WTC11 (cell line): Measurements from ENCODE around the gene SCAND1. TPM values are rescaled to one million over a fixed set of nuclear protein-coding genes. Genes with fewer than 3 reads are reported as not detected.

ENCODE experiments used
- ATAC-seq: fragments of 200-7000 bp; cut with Tn5 transposase; 2 replicates; pipeline ENCODE4 v1.10.0; 2021; ENCODE audit warnings: mild to moderate bottlenecking, moderate library complexity
- CTCF ChIA-PET: fragments of 300-600 bp; sonication (Branson Sonifier 250); formaldehyde crosslinking; loops from one replicate; lab custom pipeline; 2021; ENCODE audit warnings: antibody characterized with exemption; lab: Charles Lee
- POLR2A ChIA-PET: fragments of 350-600 bp; sonication (Branson Sonifier 250); formaldehyde crosslinking; loops from one replicate; lab custom pipeline; 2021; ENCODE audit warnings: antibody characterized with exemption; lab: Charles Lee
- DNase-seq: peaks from one replicate; pipeline ENCODE4 v3.0.0; 2021; ENCODE audit warnings: low spot score
- H3K27ac Mint-ChIP-seq: 2 replicates; pipeline ENCODE4 v1.8.0; 2021; ENCODE audit warnings: mixed read lengths
- H3K27me3 Mint-ChIP-seq: 2 replicates; pipeline ENCODE4 v1.8.0; 2021; ENCODE audit warnings: low read depth, mild to moderate bottlenecking, moderate library complexity, mixed read lengths
- H3K36me3 Mint-ChIP-seq: 2 replicates; pipeline ENCODE4 v1.8.0; 2021; ENCODE audit warnings: mixed read lengths
- H3K4me1 Mint-ChIP-seq: 2 replicates; pipeline ENCODE4 v1.8.0; 2022; ENCODE audit warnings: mixed read lengths
- H3K4me3 Mint-ChIP-seq: 2 replicates; pipeline ENCODE4 v1.8.0; 2021; ENCODE audit warnings: mild to moderate bottlenecking, moderate library complexity, mixed read lengths
- H3K9me3 Mint-ChIP-seq: 2 replicates; pipeline ENCODE4 v1.8.0; 2021; ENCODE audit warnings: mixed read lengths
- ATF1 ChIP-seq: sonication (generic); formaldehyde crosslinking; IDR thresholded peaks from 2 replicates; pipeline ENCODE4 v1.8.1; 2023; ENCODE audit warnings: mild to moderate bottlenecking, moderate library complexity, missing genetic modification reagents
- ATF2 ChIP-seq: sonication (generic); formaldehyde crosslinking; IDR thresholded peaks from 2 replicates; pipeline ENCODE4 v1.8.1; 2022; ENCODE audit warnings: low read depth, missing genetic modification reagents, borderline replicate concordance
- CREB1 ChIP-seq: sonication (generic); formaldehyde crosslinking; IDR thresholded peaks from 2 replicates; pipeline ENCODE4 v1.8.0; 2023; ENCODE audit warnings: mild to moderate bottlenecking, missing genetic modification reagents
- FOXJ3 ChIP-seq: sonication (generic); formaldehyde crosslinking; IDR thresholded peaks from 2 replicates; pipeline ENCODE4 v1.9.0; 2021; ENCODE audit warnings: missing genetic modification reagents, mild to moderate bottlenecking, borderline replicate concordance
- FOXP1 ChIP-seq: sonication (generic); formaldehyde crosslinking; IDR thresholded peaks from 2 replicates; pipeline ENCODE4 v1.8.0; 2022; ENCODE audit warnings: missing genetic modification reagents, mild to moderate bottlenecking, moderate library complexity, borderline replicate concordance
- IRF2 ChIP-seq: sonication (generic); formaldehyde crosslinking; IDR thresholded peaks from 2 replicates; pipeline ENCODE4 v1.8.0; 2022; ENCODE audit warnings: low read depth, missing genetic modification reagents, borderline replicate concordance
- MXD4 ChIP-seq: fragments of 250-450 bp; sonication (Bioruptor Pico); IDR thresholded peaks from 2 replicates; pipeline ENCODE4 v1.8.0; 2021; ENCODE audit warnings: mild to moderate bottlenecking, moderate library complexity, borderline replicate concordance
- NFYB ChIP-seq: sonication (generic); formaldehyde crosslinking; conservative IDR thresholded peaks from 2 replicates; pipeline ENCODE4 v1.8.0; 2022; ENCODE audit warnings: low read depth, missing genetic modification reagents
- NR3C1 ChIP-seq: sonication (generic); formaldehyde crosslinking; conservative IDR thresholded peaks from 2 replicates; pipeline ENCODE4 v1.8.1; 2023; ENCODE audit warnings: low read depth, mild to moderate bottlenecking, missing genetic modification reagents
- SMAD4 ChIP-seq: sonication (generic); formaldehyde crosslinking; IDR thresholded peaks from 2 replicates; pipeline ENCODE4 v1.8.0; 2022; ENCODE audit warnings: mild to moderate bottlenecking, missing genetic modification reagents
- STAT6 ChIP-seq: sonication (generic); formaldehyde crosslinking; conservative IDR thresholded peaks from 2 replicates; pipeline ENCODE4 v1.8.1; 2023; ENCODE audit warnings: mild to moderate bottlenecking, low read depth, missing genetic modification reagents, moderate library complexity
- TCF7 ChIP-seq: sonication (generic); formaldehyde crosslinking; IDR thresholded peaks from 2 replicates; pipeline ENCODE4 v1.8.0; 2022; ENCODE audit warnings: mild to moderate bottlenecking, low read depth, missing genetic modification reagents, moderate library complexity
- TEAD1 ChIP-seq: sonication (generic); formaldehyde crosslinking; IDR thresholded peaks from 2 replicates; pipeline ENCODE4 v1.8.0; 2022; ENCODE audit warnings: mild to moderate bottlenecking, missing genetic modification reagents
- TEAD4 ChIP-seq: sonication (generic); formaldehyde crosslinking; IDR thresholded peaks from 2 replicates; pipeline ENCODE4 v1.8.0; 2022; ENCODE audit warnings: mild to moderate bottlenecking, missing genetic modification reagents
- USF1 ChIP-seq: sonication (generic); formaldehyde crosslinking; IDR thresholded peaks from 2 replicates; pipeline ENCODE4 v1.8.0; 2022; ENCODE audit warnings: mild to moderate bottlenecking, missing genetic modification reagents
- ZNF121 ChIP-seq: sonication (generic); formaldehyde crosslinking; IDR thresholded peaks from 2 replicates; pipeline ENCODE4 v1.8.0; 2023; ENCODE audit warnings: missing genetic modification reagents
- ZNF138 ChIP-seq: sonication (generic); formaldehyde crosslinking; conservative IDR thresholded peaks from 2 replicates; pipeline ENCODE4 v1.8.1; 2022; ENCODE audit warnings: mild to moderate bottlenecking, moderate library complexity, missing genetic modification reagents
- ZNF671 ChIP-seq: fragments of 250-450 bp; sonication (Bioruptor Pico); IDR thresholded peaks from 2 replicates; pipeline ENCODE4 v1.8.0; 2021; ENCODE audit warnings: mild to moderate bottlenecking
- total RNA-seq: library from RNA; stranded (reverse); gene quantifications from 3 replicates; pipeline ENCODE4 v1.2.3, GENCODE V29; 2021
- TF ChIP-seq, protein P1 (sequence below): fragments of 250-450 bp; sonication (Bioruptor Pico); IDR thresholded peaks from 2 replicates; pipeline ENCODE4 v1.8.0; 2021; ENCODE audit warnings: mild to moderate bottlenecking
- TF ChIP-seq, protein P2 (sequence below): sonication (generic); formaldehyde crosslinking; IDR thresholded peaks from 2 replicates; pipeline ENCODE4 v1.8.1; 2023; ENCODE audit warnings: mild to moderate bottlenecking, missing genetic modification reagents, moderate library complexity
- TF ChIP-seq, protein P3 (sequence below): sonication (generic); formaldehyde crosslinking; IDR thresholded peaks from 2 replicates; pipeline ENCODE4 v1.8.1; 2023; ENCODE audit warnings: mild to moderate bottlenecking, moderate library complexity, missing genetic modification reagents

Gene SCAND1
- total RNA-seq, 1 experiment from 2014 or later: 103 TPM

GRCh38 chr20:35985806-35986205 lies 31.5 kb upstream of the SCAND1 start:
- POLR2A ChIA-PET: no interaction called here
- Mint-ChIP-seq H3K4me1 (peaks cover 3% of the 10 kb centered on the region; the same call in 1 of the 2 replicates), H3K9me3 (no peaks in the 10 kb centered on the region), H3K27me3 (no peaks in the 10 kb centered on the region; the same call in none of the 2 replicates), H3K27ac (no peak overlapping the region), H3K4me3 (no peak overlapping the region)
- TF ChIP-seq ZNF138 (no peak), TEAD4 (CRISPR knock-in tag) (no peak), FOXP1 (CRISPR knock-in tag) (no peak), NFYB (CRISPR knock-in tag) (no peak), CREB1 (no peak), FOXJ3 (CRISPR knock-in tag) (no peak), ZNF121 (CRISPR knock-in tag) (no peak), ZNF671 (no peak), USF1 (CRISPR knock-in tag) (no peak), TCF7 (CRISPR knock-in tag) (no peak), NR3C1 (CRISPR knock-in tag) (no peak)
- TF ChIP-seq, protein P1, sequence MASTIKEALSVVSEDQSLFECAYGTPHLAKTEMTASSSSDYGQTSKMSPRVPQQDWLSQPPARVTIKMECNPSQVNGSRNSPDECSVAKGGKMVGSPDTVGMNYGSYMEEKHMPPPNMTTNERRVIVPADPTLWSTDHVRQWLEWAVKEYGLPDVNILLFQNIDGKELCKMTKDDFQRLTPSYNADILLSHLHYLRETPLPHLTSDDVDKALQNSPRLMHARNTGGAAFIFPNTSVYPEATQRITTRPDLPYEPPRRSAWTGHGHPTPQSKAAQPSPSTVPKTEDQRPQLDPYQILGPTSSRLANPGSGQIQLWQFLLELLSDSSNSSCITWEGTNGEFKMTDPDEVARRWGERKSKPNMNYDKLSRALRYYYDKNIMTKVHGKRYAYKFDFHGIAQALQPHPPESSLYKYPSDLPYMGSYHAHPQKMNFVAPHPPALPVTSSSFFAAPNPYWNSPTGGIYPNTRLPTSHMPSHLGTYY (CRISPR knock-in tag): no peak
- TF ChIP-seq, protein P2, sequence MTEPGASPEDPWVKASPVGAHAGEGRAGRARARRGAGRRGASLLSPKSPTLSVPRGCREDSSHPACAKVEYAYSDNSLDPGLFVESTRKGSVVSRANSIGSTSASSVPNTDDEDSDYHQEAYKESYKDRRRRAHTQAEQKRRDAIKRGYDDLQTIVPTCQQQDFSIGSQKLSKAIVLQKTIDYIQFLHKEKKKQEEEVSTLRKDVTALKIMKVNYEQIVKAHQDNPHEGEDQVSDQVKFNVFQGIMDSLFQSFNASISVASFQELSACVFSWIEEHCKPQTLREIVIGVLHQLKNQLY (CRISPR knock-in tag): no peak
- TF ChIP-seq, all 79 proteins: peak for 0
- no peak for DNase-seq
- no peaks in the 10 kb centered on the region for H3K36me3 Mint-ChIP-seq
- no peak for ATAC-seq
- CTCF ChIA-PET: interaction anchor here (1.3 to 2.4 kb wide), 4 partner anchors 9 to 153 kb away, joined by 3 to 8 read pairs (median 4); partner anchors contain the start of gene SCAND1

- Mint-ChIP-seq H3K27ac (no peak overlapping the region), H3K36me3 (no peaks in the 10 kb centered on the region), H3K4me3 (no peak overlapping the region), H3K27me3 (no peaks in the 10 kb centered on the region; the same call in none of the 2 replicates), H3K9me3 (no peaks in the 10 kb centered on the region), H3K4me1 (peaks cover 3% of the 10 kb centered on the region; the same call in 1 of the 2 replicates)
- ChIA-PET CTCF (interaction anchor here (1.0 to 6.5 kb wide), 3 partner anchors 8 to 30 kb away, joined by 3 to 74 read pairs (median 8); partner anchors contain the start of gene SCAND1), POLR2A (interaction anchor here (0.6 kb wide), 2 partner anchors 31 to 197 kb away, joined by 3 to 6 read pairs; no protein-coding TSS in a partner anchor)
- no peak for ATAC-seq
- TF ChIP-seq MXD4 (CRISPR knock-in tag) (no peak), IRF2 (CRISPR knock-in tag) (no peak), SMAD4 (CRISPR knock-in tag) (no peak), ATF2 (CRISPR knock-in tag) (no peak), TEAD1 (CRISPR knock-in tag) (no peak), ATF1 (CRISPR knock-in tag) (no peak)
- no peak for DNase-seq
Observed at GRCh38 chr20:35984382-35984781, 30.1 kb upstream of the SCAND1 start.

DNA sequence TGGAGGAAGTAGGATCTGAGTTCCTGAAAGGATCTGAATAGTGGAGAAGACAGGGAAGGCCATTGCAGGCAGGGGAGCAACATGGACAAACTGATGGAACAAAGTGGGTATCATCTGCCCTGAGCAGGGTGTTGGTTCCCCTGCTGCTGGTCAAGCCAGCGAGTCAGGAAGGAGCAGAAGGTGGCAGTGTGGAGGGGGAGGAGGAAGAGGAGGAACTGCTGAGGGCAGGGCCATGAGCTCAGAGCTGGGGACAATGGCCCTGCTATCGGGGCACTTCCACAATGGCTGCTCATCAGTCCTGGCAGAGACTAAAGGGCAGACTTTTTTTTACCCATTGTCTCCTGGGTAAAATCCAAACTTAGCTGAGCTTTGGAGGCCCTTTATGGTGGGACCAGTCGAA lies 27.7 kb upstream of the SCAND1 start:
- Mint-ChIP-seq H3K9me3 (no peaks in the 10 kb centered on the region), H3K27ac (no peak overlapping the region), H3K4me1 (peaks cover 3% of the 10 kb centered on the region; the same call in 1 of the 2 replicates), H3K4me3 (no peak overlapping the region), H3K27me3 (no peaks in the 10 kb centered on the region; the same call in none of the 2 replicates), H3K36me3 (no peaks in the 10 kb centered on the region)
- peak; percentile 52; the same call in 1 of the 2 replicates for ATAC-seq
- CTCF ChIA-PET: interaction anchor here (1.0 to 6.5 kb wide), 5 partner anchors 10 to 221 kb away, joined by 3 to 74 read pairs (median 8); no protein-coding TSS in a partner anchor
- no peak for DNase-seq
- POLR2A ChIA-PET: no interaction called here
- TF ChIP-seq ZNF671 (no peak), ZNF138 (no peak), ATF2 (CRISPR knock-in tag) (no peak), STAT6 (CRISPR knock-in tag) (no peak)
- TF ChIP-seq, protein P3, sequence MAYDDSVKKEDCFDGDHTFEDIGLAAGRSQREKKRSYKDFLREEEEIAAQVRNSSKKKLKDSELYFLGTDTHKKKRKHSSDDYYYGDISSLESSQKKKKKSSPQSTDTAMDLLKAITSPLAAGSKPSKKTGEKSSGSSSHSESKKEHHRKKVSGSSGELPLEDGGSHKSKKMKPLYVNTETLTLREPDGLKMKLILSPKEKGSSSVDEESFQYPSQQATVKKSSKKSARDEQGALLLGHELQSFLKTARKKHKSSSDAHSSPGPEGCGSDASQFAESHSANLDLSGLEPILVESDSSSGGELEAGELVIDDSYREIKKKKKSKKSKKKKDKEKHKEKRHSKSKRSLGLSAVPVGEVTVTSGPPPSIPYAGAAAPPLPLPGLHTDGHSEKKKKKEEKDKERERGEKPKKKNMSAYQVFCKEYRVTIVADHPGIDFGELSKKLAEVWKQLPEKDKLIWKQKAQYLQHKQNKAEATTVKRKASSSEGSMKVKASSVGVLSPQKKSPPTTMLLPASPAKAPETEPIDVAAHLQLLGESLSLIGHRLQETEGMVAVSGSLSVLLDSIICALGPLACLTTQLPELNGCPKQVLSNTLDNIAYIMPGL (CRISPR knock-in tag): no peak
